ENCODE data around the gene MAPK6. TPM values are rescaled to one million over a fixed set of nuclear protein-coding genes. Genes with fewer than 3 reads are reported as not detected.

The MAPK6 gene
- total and polyA plus RNA-seq, 12 donors = 2.9 to 48.0 (median 17.1) TPM

DNA sequence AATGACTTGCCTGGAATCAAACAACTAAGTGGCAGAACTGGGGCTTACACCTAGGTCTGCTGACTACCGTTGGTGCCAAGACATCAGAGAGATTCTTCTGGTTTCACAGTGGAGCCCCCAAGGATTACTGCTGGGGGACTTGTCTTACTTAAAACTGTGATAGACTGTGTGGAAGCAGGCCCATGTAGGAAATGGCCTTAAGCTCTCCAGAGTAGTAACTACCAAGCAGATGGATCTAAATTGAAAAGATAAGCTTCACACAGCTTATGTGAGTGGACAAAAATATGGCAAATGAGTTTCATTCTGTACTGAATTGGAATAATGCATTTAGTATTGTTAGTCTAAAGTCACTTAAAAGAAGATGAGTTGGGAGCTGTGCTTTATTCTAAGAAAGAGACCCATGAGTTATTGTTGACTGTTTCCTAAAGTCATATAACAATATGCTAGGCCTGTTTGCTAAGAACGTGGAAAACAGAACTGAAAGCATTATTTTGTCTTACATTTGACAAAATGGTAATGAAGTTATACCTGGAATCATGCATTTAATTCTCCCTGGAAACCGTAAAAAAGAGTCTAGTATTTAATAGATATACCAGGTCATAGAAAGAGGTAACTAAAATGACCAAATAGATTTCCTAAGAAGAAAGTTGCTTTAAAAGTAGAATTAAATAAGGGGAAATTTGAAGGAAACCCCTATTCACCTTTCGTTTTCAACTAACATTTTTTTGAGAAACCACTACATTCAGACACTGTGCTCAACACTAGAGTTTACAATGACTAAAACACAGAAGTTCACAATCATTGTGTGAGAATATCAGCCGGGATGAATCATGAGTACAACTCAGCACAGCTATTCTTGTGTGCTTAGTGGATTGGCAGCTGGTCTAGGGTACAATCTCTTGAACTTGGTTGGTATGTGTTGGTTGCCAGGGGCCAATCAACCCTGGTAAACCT is 13.0 kb upstream of the MAPK6 start:
- intact Hi-C loops (cut with DNase I) = no loop called here
- 72 to 81% (median 79%) methylated on average over 5 of the region's 5 CpGs for WGBS, 4 donors
- TF ChIP-seq, protein P1, sequence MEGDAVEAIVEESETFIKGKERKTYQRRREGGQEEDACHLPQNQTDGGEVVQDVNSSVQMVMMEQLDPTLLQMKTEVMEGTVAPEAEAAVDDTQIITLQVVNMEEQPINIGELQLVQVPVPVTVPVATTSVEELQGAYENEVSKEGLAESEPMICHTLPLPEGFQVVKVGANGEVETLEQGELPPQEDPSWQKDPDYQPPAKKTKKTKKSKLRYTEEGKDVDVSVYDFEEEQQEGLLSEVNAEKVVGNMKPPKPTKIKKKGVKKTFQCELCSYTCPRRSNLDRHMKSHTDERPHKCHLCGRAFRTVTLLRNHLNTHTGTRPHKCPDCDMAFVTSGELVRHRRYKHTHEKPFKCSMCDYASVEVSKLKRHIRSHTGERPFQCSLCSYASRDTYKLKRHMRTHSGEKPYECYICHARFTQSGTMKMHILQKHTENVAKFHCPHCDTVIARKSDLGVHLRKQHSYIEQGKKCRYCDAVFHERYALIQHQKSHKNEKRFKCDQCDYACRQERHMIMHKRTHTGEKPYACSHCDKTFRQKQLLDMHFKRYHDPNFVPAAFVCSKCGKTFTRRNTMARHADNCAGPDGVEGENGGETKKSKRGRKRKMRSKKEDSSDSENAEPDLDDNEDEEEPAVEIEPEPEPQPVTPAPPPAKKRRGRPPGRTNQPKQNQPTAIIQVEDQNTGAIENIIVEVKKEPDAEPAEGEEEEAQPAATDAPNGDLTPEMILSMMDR (IDR thresholded peaks at IDR 0.05) = no peak
- TF ChIP-seq POLR2A (IDR thresholded peaks at IDR 0.05) = no peak

DNA sequence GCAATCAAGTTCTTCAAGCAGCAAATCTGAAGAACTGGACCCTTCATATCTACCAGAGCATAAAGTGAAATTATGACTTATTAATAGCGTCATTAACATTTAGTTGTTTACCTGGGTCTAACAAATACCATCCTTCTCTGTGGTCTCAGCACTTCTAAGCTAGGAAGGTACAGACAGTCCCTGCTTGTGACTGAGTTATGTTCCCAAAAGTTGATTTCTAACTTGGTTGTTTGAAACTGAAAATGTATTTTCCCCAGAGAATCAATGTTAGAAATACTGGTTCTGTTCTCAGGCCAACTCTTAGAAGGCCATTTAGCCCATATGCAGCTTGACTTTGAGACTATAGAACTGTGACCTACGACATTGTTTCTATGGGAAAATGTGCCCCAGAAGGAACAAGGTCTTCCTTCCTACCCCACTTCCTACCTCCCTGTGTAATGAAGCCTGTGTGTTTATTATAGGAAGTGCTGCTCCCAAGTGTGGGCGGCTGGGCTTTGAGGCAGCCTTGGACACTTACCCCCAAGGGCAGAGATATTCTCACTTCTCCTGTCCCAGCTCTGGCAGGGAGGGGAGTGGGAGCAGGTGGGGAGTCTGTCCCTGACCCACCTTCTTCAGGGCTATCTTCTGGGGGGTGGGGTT is 12.2 kb upstream of the MAPK6 start:
- WGBS, 4 donors = 63 to 74% (median 65%) methylated on average over 3 of the region's 3 CpGs
- intact Hi-C loops (cut with DNase I) = no loop called here
- TF ChIP-seq, protein P1 (IDR thresholded peaks at IDR 0.05) = no peak
- no peak for TF ChIP-seq POLR2A (IDR thresholded peaks at IDR 0.05)
- Histone ChIP-seq H3K4me3 (no peak overlapping the region), H3K4me1 (replicated peaks in 1 of 2) (no peaks in the 10 kb centered on the region), H3K27me3 (no peaks in the 10 kb centered on the region), H3K9me3 (replicated peaks in 1 of 3) (no peaks in the 10 kb centered on the region), H3K27ac (no peak overlapping the region), H3K36me3 (replicated peaks in 1 of 2) (no peaks in the 10 kb centered on the region)
- DNase-seq = no peak

More for the DNA sequence above, 13.0 kb upstream of the MAPK6 start:
- Histone ChIP-seq H3K4me3 (no peak overlapping the region), H3K4me1 (replicated peaks in 1 of 2) (no peaks in the 10 kb centered on the region), H3K36me3 (replicated peaks in 1 of 2) (no peaks in the 10 kb centered on the region), H3K27me3 (no peaks in the 10 kb centered on the region), H3K9me3 (replicated peaks in 1 of 3) (no peaks in the 10 kb centered on the region), H3K27ac (no peak overlapping the region)
- DNase-seq = no peak

DNA sequence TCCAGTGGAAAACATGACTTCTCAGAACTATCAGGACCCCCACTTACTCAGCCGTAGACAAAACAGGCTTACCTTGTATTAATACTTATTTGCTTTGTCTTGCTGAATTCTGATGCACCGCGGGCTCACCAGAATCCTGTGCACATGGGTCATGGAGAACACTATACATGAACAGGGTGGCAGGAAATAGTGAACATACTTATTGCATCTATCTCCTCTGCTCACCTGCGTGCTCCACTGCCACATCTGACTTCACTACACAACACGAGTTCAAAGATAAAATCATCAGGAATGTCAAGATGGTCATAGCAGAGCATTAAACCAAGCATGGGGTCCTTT is 10.7 kb upstream of the MAPK6 start:
- Histone ChIP-seq H3K9me3 (replicated peaks in 1 of 3) (no peaks in the 10 kb centered on the region), H3K4me3 (no peak overlapping the region), H3K27me3 (no peaks in the 10 kb centered on the region), H3K27ac (no peak overlapping the region), H3K4me1 (replicated peaks in 1 of 2) (no peaks in the 10 kb centered on the region), H3K36me3 (replicated peaks in 1 of 2) (no peaks in the 10 kb centered on the region)
- 91 to 95% (median 94%) methylated on average over 4 to 5 of the region's 5 CpGs for WGBS, 4 donors
- no peak for DNase-seq
- TF ChIP-seq, protein P1 (IDR thresholded peaks at IDR 0.05) = no peak
- TF ChIP-seq POLR2A (IDR thresholded peaks at IDR 0.05) = no peak
- intact Hi-C loops (cut with DNase I) = no loop called here

DNA sequence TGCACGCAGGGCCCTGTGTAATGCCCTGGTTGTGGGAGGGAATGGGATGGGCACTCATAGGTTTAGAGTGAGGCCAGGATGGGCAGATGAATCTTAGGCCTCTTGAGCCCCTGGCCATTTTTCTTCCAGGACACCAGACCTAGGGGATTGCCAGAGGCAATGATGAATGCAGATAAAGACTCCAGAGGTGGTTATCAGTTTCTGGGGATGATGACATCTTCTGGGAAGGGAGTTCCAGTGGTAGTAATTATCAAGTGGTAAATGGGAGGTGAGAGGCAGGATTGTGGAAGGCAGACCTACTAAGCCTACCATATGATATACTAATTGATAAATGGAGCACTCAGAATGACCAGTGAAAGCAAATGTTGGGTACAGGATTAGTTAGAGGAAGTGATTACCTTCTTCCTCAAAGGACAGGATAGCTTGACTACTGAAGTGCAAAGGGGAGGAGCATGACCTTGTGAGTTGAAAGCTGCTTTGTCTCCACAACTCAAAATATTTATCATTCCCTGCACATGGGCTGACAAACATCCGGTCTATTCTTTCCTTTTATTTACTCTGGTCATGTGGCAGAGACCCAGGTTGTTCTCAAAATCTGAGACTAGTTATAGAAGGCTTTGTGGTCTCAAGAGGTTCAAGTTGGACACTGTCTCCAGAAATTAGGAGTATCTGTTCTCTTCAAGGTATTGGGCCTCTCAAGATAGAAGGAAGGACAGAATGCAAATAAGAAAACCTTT is 10.2 kb upstream of the MAPK6 start:
- DNase-seq = no peak
- no peak for TF ChIP-seq POLR2A (IDR thresholded peaks at IDR 0.05)
- TF ChIP-seq, protein P1 (IDR thresholded peaks at IDR 0.05) = no peak
- H3K36me3 ChIP-seq (replicated peaks in 1 of 2) = no peaks in the 10 kb centered on the region
- intact Hi-C loops (cut with DNase I) = no loop called here
- H3K4me1 ChIP-seq (replicated peaks in 1 of 2) = no peaks in the 10 kb centered on the region
- no peak overlapping the region for H3K27ac ChIP-seq
- no peak overlapping the region for H3K4me3 ChIP-seq
- H3K9me3 ChIP-seq (replicated peaks in 1 of 3) = no peaks in the 10 kb centered on the region
- no peaks in the 10 kb centered on the region for H3K27me3 ChIP-seq
- WGBS, 4 donors = 18 to 64% (median 59%) methylated on average over 1 to 2 of the region's 2 CpGs

Data from adrenal gland (tissue), 12 donors.